ENCODE results near the gene PROSER2. TPM values are rescaled to one million over a fixed set of nuclear protein-coding genes. Genes with fewer than 3 reads are reported as not detected.

Gene PROSER2
- total and polyA plus RNA-seq, 2 donors (not counting 3 experiments of a cell fraction or from before 2014, with no cell fraction given), result 5.9 to 22.6 TPM

GRCh38 chr10:11874568-11875493 is 51.7 kb downstream of the PROSER2 start:
- no peaks in the 10 kb centered on the region for H3K27me3 ChIP-seq (ENCODE audit: control insufficient read depth in 2 of 2, insufficient read depth in 2 of 2, low read length in 2 of 2)
- no peaks in the 10 kb centered on the region for H3K79me2 ChIP-seq (ENCODE audit: control insufficient read depth, insufficient read depth, low read length)
- dilution Hi-C loops (cut with MboI; ENCODE audit: extremely low pct_ligation_motif_present, low sequenced_read_pairs) (no loop called here), intact Hi-C loops (cut with micrococcal nuclease) (loop anchor here (5.0 kb wide), 1 partner anchor 78 kb away; no protein-coding TSS in a partner anchor)
- BruUV-seq (replicated peaks), result no TSS peak
- no peaks in the 10 kb centered on the region for H3K9me1 ChIP-seq (replicated peaks; ENCODE audit: control insufficient read depth, extremely low read depth, insufficient read depth, low read length)
- H2AFZ ChIP-seq (ENCODE audit: low read depth, low read length), result no peak overlapping the region
- H4K20me1 ChIP-seq (replicated peaks; ENCODE audit: control insufficient read depth, extremely low read depth, insufficient read depth, low read length), result no peaks in the 10 kb centered on the region
- H3K4me1 ChIP-seq (ENCODE audit: control insufficient read depth, extremely low read depth, insufficient read depth, low read length), result peaks cover 29% of the 10 kb centered on the region
- H3K9me3 ChIP-seq (replicated peaks; ENCODE audit: control insufficient read depth, insufficient read depth, low read length), result no peaks in the 10 kb centered on the region
- FAIRE-seq, result peak; percentile 60
- CTCF ChIA-PET, result interaction anchor here (0.7 kb wide), 1 partner anchor 12 kb away, joined by 3 read pairs; no protein-coding TSS in a partner anchor
- H3K4me2 ChIP-seq (ENCODE audit: insufficient read depth, low read length), result no peak overlapping the region
- no peak overlapping the region for H3K4me3 ChIP-seq (replicated peaks in 1 of 3; ENCODE audit: insufficient read depth in 1 of 3, low read depth in 1 of 3, low read length in 3 of 3)
- TF ChIP-seq GATA2 (IDR thresholded peaks at IDR 0.05; ENCODE audit: insufficient read depth, insufficient read length, low read depth, low read length) (no peak), FOS (IDR thresholded peaks at IDR 0.05; ENCODE audit: borderline replicate concordance, insufficient read depth, low read length) (no peak), MAX (IDR thresholded peaks at IDR 0.05; ENCODE audit: insufficient read depth, insufficient read length) (peak; percentile 75), JUN (IDR thresholded peaks at IDR 0.05; ENCODE audit: borderline replicate concordance, insufficient read depth, insufficient read length, low read depth) (no peak), MYC (IDR thresholded peaks at IDR 0.05; ENCODE audit: low read depth, low read length) (no peak)
- POLR2A ChIA-PET, result interaction anchor here (0.6 kb wide), 1 partner anchor 315 kb away, joined by 3 read pairs; no protein-coding TSS in a partner anchor
- H3K9ac ChIP-seq (replicated peaks; ENCODE audit: extremely low read depth, insufficient read depth, low read length), result no peak overlapping the region
- H3K27ac ChIP-seq (ENCODE audit: insufficient read depth, low read depth, low read length), result no peak overlapping the region
- H3K36me3 ChIP-seq (ENCODE audit: control insufficient read depth in 2 of 2, extremely low read depth in 1 of 2, insufficient read depth in 2 of 2, low read length in 2 of 2), result no peaks in the 10 kb centered on the region
- DNase-seq (ENCODE audit: low read depth, low spot score), result peak; percentile 14
